Testis (tissue), 3 donors: ENCODE data around the gene TBCCD1. TPM values are rescaled to one million over a fixed set of nuclear protein-coding genes. Genes with fewer than 3 reads are reported as not detected.

ENCODE experiments used
- DNase-seq: peaks from one replicate; pipeline ENCODE4 v3.0.0-alpha.2; 2019
- H3K27ac ChIP-seq, 2 donors: fragments of 200-600 bp; sonication (generic); one replicate each; pipeline ENCODE4 v1.5.1; 2019
- H3K27me3 ChIP-seq: fragments of 200-600 bp; sonication (generic); one replicate; pipeline ENCODE4 v1.5.1; 2019
- H3K36me3 ChIP-seq: fragments of 200-600 bp; sonication (generic); one replicate; pipeline ENCODE4 v1.5.1; 2017; ENCODE audit warnings: low read depth; ENCODE audit errors: missing control alignments
- H3K4me1 ChIP-seq: fragments of 200-600 bp; sonication (generic); one replicate; pipeline ENCODE4 v1.5.1; 2019
- H3K4me3 ChIP-seq, 2 donors: fragments of 200-600 bp; sonication (generic); one replicate each; pipeline ENCODE4 v1.5.1; 2017 to 2019
- H3K9me3 ChIP-seq: fragments of 200-600 bp; sonication (generic); one replicate; pipeline ENCODE4 v1.5.1; 2017
- POLR2A ChIP-seq: fragments of 450-650 bp; IDR thresholded peaks from one replicate; pipeline ENCODE4 v1.6.1; 2017; ENCODE audit warnings: antibody characterized with exemption, mild to moderate bottlenecking, moderate library complexity
- WGBS, 2 donors: methylation state at CpG; one replicate each; pipeline ENCODE4 v1.1.5; 2018; 5-methylcytosine and 5-hydroxymethylcytosine counted together
- intact Hi-C: fragments of 100-400 bp; cut with DNase I; formaldehyde crosslinking; loops from one replicate; pipeline ENCODE4 v1.15.1; 2023; ENCODE audit warnings: low total_unique reads
- polyA plus RNA-seq: library from polyadenylated mRNA; stranded (reverse); fragments of 350-450 nt; fragmentation: Illumina TruSeq; extraction: RNeasy Lipid Tissue Mini Kit (QIAGEN cat#74804); gene quantifications from one replicate; pipeline ENCODE4 v1.2.3, GENCODE V29; 2014; ENCODE audit warnings: low read depth, low replicate concordance; ENCODE audit not compliant: insufficient read depth
- total RNA-seq, 2 donors: library from RNA; depleted of rRNA; stranded (reverse); fragments of >200 nt; gene quantifications; one replicate each; pipeline ENCODE4 v1.2.3, GENCODE V29; 2016
- TF ChIP-seq, protein P1 (sequence below), 3 experiments: fragments of 450-650 bp in 2 of 3; fragments of 200-600 bp in 1 of 3; sonication (generic) in 1 of 3; IDR thresholded peaks; one replicate each; pipeline ENCODE4 v1.5.1; 2016 to 2019; ENCODE audit warnings: antibody characterized with exemption in 3 of 3, mild to moderate bottlenecking in 2 of 3, moderate library complexity in 1 of 3

TBCCD1 gene
- total and polyA plus RNA-seq, 3 donors from 2014 or later: 33.1 to 43.4 (median 35.0) TPM

DNA sequence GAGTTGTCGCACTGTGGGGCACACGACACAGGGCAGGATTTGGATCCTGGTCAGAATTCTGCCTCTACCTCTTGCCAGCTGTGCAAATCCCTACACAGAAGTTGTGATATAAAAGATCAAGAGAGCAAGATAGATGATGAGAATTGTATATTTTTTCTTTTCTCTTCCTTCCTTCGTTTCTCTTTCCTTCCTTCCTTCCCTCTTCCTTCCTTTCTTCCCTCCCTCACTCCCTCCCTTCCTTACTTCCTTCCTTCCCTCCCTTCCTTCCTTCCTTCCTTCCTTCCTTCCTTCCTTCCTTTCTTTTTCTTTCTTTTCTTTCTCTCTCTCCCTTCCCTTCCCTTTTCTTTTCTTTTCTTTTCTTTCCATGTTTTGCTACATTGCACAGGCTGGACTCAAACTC lies 33.8 kb upstream of the TBCCD1 start:
- WGBS, 2 donors: 74 to 77% methylated on average over 3 of the region's 3 CpGs
- TF ChIP-seq, protein P1, sequence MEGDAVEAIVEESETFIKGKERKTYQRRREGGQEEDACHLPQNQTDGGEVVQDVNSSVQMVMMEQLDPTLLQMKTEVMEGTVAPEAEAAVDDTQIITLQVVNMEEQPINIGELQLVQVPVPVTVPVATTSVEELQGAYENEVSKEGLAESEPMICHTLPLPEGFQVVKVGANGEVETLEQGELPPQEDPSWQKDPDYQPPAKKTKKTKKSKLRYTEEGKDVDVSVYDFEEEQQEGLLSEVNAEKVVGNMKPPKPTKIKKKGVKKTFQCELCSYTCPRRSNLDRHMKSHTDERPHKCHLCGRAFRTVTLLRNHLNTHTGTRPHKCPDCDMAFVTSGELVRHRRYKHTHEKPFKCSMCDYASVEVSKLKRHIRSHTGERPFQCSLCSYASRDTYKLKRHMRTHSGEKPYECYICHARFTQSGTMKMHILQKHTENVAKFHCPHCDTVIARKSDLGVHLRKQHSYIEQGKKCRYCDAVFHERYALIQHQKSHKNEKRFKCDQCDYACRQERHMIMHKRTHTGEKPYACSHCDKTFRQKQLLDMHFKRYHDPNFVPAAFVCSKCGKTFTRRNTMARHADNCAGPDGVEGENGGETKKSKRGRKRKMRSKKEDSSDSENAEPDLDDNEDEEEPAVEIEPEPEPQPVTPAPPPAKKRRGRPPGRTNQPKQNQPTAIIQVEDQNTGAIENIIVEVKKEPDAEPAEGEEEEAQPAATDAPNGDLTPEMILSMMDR (IDR thresholded peaks at IDR 0.05): no peak
- TF ChIP-seq POLR2A: no peak
- Histone ChIP-seq H3K36me3 (no peaks in the 10 kb centered on the region), H3K4me1 (no peaks in the 10 kb centered on the region), H3K27ac (no peak overlapping the region), H3K9me3 (no peaks in the 10 kb centered on the region), H3K27me3 (no peaks in the 10 kb centered on the region), H3K4me3 (no peak overlapping the region)
- no peak for DNase-seq
- intact Hi-C loops: no loop called here

DNA sequence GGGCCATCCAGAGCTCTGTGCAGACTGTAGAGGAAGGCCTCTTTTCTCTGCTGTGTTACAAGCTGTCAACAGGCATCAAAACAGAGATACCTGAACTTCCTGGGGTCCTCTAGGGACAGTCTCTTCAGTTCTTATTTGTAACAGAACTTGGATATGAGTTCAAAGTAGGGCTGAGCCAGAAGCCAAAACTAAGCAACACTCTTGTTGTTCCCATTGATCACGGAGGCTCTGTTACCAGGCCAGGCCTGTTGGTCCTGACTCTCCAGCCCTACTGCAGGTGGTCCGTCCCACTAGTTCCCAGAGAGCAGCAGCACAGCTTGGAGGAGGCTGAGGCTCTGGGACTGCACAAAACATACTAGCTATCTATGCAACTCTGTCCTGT lies 32.6 kb upstream of the TBCCD1 start:
- H3K4me1 ChIP-seq: no peaks in the 10 kb centered on the region
- intact Hi-C loops: no loop called here
- no peak overlapping the region for H3K27ac ChIP-seq
- H3K4me3 ChIP-seq: no peak overlapping the region
- WGBS, 2 donors: 91 to 93% methylated on average over 2 of the region's 2 CpGs
- no peaks in the 10 kb centered on the region for H3K36me3 ChIP-seq
- no peaks in the 10 kb centered on the region for H3K27me3 ChIP-seq
- TF ChIP-seq, protein P1 (IDR thresholded peaks at IDR 0.05): no peak
- no peak for TF ChIP-seq POLR2A
- H3K9me3 ChIP-seq: no peaks in the 10 kb centered on the region
- no peak for DNase-seq

DNA sequence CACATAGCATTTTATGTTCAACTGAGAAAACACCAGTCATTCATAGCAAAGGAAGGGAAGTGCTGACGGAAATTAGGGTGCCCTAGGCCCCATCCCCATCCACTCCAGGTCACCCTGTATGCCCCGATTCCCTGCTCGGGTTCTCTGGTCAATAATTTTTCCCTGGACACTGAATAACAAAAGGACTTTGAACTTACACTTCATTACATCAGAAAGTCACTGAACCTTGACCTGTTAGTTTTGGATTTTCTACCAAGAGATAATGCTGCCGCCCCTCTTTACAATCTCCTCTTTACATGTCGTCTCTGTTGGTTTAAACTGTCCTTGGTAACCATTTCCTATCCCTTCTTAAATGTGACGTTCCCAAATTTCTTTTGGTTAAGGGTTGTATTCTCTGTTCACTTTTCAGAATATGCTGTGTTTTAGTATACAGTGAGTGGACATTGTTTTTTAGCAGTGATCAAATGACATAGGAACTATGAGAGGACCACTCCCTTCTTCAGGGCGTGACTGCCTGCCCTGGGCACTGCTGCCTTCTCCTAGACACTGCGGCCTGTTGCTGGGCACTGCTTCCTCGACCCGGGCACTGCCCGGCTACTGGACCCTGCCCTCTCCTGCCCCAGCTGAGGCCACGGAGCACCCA lies 32.1 kb upstream of the TBCCD1 start:
- Histone ChIP-seq H3K4me3 (no peak overlapping the region), H3K27ac (no peak overlapping the region), H3K27me3 (no peaks in the 10 kb centered on the region), H3K9me3 (no peaks in the 10 kb centered on the region), H3K4me1 (no peaks in the 10 kb centered on the region), H3K36me3 (no peaks in the 10 kb centered on the region)
- DNase-seq: no peak
- WGBS, 2 donors: 78 to 81% methylated on average over 12 of the region's 12 CpGs
- intact Hi-C loops: no loop called here
- TF ChIP-seq POLR2A: no peak
- TF ChIP-seq, protein P1 (IDR thresholded peaks at IDR 0.05): no peak

DNA sequence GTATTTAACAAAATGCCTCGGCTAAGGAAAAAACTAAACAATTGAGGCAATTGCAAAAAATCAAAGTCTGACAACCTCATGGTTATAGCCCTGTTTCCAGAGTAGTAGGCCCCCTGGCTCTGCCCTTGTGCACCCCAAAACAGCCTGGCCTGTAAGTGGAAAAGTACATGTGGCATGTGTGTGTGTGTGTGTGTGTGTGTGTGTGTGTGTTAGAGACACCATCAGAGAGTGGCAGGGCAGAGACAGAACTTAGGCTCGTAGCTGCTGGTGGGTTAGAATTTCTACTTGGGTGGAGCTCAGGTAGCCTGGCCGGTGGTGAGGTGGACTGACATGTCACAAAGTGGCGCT lies 31.6 kb upstream of the TBCCD1 start:
- H3K27ac ChIP-seq: no peak overlapping the region
- H3K4me3 ChIP-seq: no peak overlapping the region
- intact Hi-C loops: no loop called here
- no peak for DNase-seq
- H3K27me3 ChIP-seq: no peaks in the 10 kb centered on the region
- no peaks in the 10 kb centered on the region for H3K9me3 ChIP-seq
- no peak for TF ChIP-seq POLR2A
- H3K4me1 ChIP-seq: no peaks in the 10 kb centered on the region
- H3K36me3 ChIP-seq: no peaks in the 10 kb centered on the region
- WGBS, 2 donors: 86 to 92% methylated on average over 4 of the region's 4 CpGs

DNA sequence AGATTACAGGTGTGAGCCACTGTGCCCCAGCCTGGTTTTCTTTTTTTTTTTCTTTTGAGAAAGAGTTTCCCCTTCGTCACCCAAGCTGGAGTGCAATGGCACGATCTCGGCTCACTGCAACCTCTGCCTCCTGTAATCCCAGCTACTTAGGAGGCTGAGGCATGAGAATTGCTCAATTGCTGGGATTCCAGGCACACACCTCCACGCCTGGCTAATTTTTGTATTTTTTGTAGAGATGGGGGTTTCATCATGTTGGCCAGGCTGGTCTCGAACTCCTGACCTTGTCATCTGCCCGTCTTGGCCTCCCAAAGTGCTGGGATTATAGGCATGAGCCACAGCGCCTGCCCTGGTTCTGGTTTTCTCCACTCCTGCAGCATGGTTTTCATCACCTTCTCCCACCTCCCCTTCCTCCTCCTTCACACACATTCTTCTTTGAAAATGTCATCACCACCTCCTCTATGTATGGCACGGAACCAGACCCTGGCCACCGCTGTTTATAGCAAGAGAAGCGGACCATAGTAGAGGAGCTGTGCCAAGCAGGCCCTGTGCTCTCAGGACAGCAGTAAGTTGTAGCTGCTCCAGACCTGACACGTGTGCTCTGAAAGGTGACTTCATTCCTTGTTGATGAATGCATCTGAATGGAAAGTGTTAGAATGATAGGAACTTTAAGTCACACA lies 31.1 kb upstream of the TBCCD1 start:
- no peak for DNase-seq
- Histone ChIP-seq H3K36me3 (no peaks in the 10 kb centered on the region), H3K4me3 (no peak overlapping the region), H3K9me3 (no peaks in the 10 kb centered on the region), H3K4me1 (no peaks in the 10 kb centered on the region), H3K27ac (no peak overlapping the region), H3K27me3 (no peaks in the 10 kb centered on the region)
- WGBS, 2 donors: 80 to 82% methylated on average over 11 of the region's 11 CpGs
- TF ChIP-seq, protein P1 (IDR thresholded peaks at IDR 0.05): no peak
- no peak for TF ChIP-seq POLR2A
- intact Hi-C loops: no loop called here
